ENCODE results near the gene TFR2.

DNA sequence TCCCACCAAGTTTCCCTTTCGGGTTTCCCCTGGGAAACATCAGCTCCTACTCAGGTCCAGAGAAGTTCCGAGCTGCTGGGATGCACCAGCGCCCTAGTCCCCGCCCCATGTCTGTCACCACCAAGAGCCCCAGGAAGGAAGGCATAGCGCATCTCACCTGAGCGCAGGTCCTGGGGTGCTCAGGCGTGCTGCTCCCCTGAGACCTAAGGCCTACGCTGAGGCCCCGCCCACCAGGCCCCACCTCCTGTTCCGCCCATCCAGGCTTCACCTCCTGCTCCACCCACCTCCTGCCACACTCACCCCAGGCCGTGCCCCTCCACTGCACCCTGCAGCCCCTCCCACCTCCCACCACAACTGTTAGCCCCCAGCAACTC is 1.2 kb upstream of the TFR2 start:
- TF ChIP-seq, protein P1, sequence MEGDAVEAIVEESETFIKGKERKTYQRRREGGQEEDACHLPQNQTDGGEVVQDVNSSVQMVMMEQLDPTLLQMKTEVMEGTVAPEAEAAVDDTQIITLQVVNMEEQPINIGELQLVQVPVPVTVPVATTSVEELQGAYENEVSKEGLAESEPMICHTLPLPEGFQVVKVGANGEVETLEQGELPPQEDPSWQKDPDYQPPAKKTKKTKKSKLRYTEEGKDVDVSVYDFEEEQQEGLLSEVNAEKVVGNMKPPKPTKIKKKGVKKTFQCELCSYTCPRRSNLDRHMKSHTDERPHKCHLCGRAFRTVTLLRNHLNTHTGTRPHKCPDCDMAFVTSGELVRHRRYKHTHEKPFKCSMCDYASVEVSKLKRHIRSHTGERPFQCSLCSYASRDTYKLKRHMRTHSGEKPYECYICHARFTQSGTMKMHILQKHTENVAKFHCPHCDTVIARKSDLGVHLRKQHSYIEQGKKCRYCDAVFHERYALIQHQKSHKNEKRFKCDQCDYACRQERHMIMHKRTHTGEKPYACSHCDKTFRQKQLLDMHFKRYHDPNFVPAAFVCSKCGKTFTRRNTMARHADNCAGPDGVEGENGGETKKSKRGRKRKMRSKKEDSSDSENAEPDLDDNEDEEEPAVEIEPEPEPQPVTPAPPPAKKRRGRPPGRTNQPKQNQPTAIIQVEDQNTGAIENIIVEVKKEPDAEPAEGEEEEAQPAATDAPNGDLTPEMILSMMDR (conservative IDR thresholded peaks at IDR 0.05), result no peak
- no peak for TF ChIP-seq EZH2 (IDR thresholded peaks at IDR 0.05; ENCODE audit: low read depth)
